Right renal cortex interstitium (tissue), 3 donors: ENCODE results near the gene CACNA1C. TPM values are rescaled to one million over a fixed set of nuclear protein-coding genes. Genes with fewer than 3 reads are reported as not detected.

Experiments used
- DNase-seq, 3 donors: peaks; one replicate each; pipeline ENCODE4 v3.0.0-alpha.2; 2013; ENCODE audit warnings: low read depth in 3 of 3, low spot score in 2 of 3
- polyA plus RNA-seq, 3 donors: library from polyadenylated mRNA; unstranded; fragments of 120-200 nt; gene quantifications; one replicate each; pipeline ENCODE4 v1.2.1, GENCODE V29; 2013; ENCODE audit not compliant: insufficient read length in 3 of 3

Gene CACNA1C
- polyA plus RNA-seq, 3 donors = 5.7 to 6.4 (median 5.8) TPM

DNA sequence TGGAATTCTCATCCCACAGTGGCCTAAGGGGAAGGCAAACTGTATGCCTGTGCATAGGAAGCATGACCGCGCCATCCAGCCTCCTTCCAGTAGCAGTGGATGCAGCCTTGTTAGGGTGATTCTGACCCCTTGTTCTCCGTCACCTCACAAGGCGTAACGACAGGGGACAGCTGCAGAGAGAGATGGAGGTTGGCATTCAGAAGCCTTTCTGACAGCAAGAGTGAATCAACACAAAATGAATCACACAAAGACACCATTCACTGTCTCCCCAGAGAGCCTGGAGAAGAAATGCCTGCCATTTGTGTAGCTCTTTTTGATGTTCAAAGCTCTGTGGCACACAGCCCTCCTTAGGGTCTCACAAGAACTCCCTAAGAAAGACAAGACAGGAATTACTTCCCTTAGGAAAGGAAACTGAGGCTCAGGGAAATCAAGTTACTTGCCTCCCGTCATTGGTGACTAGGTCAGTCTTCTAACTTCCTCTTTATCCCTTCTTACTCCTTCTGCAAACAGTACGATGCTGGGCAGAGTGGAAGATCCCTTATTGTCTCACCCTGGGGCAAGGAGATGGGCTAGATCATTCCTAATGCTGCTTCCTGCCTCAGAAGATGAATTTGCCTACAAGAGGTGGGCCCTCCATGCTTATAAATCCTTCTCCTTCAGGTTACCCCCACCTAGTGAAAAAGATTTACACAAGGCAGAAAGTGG, 280.9 kb downstream of the CACNA1C start:
- DNase-seq = no peak

DNA sequence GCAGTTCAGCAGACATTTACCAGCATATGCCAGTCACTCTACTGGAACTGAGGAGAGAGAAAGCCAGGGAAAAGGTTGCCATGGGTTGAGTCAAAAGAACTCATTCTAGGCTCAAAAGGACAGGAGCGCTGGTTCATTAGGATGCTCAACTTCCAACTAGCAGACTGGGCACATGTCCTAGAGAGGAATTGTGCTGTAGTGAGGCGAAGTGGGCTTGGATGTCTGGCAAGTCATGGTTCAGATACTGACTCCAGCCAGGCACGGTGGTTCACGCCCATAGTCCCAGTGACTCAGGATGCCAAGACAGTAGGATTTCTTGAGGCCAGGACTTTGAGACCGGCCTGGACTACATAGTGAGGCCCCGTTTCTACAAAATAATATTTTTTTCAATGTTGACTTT, 281.5 kb downstream of the CACNA1C start:
- DNase-seq = no peak

DNA sequence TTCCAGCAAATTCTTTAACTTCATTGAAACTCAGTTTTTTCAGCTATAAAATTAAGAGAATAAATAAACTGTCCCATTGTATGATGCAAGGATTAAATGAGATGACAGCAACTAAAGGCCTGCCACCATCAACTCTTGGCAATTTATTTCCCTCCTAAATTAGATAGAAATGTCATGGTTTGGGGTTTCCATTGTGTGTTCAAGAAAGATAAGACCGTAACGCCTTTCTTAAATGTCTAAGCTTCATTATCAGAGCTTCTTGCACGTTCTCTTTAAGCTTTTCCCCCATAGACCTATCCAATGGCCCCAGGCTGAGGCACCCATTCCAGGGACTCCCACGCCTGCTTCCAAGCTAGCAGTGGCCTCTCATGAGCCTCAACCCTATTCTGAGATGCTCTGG, 281.9 kb downstream of the CACNA1C start:
- no peak for DNase-seq

DNA sequence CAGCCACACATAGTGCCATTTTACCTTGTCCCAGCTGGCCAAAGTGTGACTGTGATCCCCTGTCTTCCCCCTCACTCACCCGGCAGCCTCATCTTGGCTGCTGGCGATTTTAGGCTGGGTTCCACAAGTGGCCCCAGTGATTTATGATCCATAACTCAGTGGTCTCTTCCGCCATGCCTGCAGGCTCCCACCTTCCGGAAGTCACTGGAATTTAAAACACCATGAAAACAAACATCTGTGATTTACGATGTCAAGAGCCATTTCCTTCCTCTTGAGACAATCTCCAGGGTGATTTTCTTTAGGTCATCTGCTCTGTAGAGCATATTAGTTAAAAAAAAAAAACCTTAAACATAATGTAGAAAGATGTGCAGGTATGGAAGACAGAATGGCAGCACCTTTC, 282.3 kb downstream of the CACNA1C start:
- DNase-seq = no peak

DNA sequence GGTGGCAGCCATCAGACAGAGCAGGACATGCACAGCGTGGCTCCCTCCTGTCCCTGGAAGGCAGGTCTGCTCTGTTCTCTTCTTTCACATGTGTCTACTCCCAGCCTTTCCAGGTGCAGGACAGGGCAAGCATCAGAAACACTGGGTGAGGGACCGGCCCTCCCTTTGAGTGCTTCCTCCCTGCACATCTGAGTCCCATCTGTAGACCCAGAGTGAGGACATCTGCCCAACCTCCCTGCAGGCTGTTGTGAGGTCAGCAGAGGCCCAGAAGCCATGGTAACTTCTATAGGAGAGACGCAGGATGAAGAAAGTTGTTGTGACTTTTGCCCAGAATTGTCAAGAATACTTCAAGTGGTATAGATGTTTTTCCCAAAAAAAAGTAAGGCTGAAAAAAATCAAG, 282.7 kb downstream of the CACNA1C start:
- DNase-seq = no peak

DNA sequence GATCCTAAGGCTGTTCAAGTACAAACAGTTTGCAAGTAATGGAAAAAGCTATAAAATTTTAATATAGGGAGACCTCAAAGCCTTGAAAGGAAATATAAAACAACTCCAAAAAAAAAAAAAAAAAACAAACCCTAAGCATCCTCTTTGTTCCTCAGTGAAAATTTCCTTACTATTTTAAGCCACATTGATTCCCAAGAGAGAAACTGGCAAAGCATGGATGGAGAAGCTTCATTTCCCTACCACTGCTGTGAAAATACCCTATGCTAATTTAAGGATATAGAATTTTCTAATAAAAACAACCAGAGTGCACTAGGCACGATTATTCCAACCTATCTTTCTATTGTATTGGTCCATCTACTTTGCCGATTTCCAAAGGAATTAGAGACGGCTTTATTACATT, 283.1 kb downstream of the CACNA1C start:
- DNase-seq = no peak

DNA sequence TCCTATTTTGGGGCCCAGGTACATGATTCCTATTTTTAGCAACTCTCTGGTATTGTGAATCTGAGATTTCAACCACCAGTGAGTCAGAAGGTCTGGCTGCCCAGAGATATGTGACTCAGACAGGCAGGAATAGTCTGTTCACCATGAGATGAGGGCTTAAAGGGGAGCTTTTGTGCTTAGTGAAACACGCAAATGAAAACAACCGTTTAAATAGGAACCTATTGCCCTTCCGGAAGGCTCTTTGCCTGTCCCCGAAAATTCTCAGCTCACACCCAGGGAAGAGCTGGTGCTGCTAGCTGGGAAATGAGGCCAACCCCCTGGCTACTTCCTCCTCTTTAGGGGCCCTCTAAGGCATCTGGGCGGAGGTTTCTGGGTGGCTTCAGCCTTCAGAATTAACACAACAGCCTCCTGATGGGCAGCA, 283.6 kb downstream of the CACNA1C start:
- DNase-seq = no peak

DNA sequence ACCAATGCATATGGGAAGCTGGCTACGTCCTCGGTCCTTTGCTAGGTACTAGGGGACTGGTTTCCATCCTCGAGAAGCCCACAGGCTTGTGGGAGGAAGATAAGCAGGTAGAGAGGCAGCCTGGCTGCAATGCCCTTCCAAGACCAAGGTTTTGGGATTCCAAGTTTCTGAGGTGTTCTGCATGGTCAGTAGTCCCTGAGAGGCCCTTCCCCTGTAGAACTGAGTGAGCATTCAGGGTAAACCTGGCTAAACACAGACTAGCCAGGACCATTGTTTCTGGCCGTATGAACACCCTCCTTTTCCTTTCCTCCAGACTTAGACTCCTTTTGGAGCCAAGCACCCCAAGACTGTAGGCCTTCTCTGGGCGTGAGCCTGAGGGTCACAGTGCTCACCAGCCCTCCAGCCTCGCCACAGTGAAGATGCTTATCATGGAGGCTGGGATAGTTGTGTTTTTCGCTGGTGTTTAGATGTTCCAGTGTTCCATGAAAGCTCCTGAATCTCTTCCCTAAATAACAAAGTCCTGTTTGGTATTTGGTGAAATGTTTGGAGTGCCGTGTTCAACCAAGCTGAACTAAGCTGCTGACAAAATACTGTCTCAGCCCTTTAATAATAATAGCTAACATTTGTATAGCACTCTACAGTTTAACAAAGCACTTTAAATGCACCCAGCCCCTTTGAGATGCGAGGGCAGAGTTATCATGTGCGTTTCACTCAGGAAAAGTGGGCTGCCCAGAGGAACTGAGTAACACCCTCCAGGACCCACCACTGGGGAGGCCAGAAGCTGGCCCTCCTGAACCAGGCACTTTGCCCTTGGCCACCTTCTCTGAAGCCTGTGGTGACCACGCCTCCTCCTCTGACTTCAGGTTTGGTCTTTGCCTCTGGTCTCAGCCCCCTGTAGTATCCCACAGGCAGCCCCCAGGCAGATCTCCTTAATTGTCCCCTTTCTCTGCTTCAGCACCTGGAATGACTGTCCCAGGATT, 284.5 kb downstream of the CACNA1C start:
- no peak for DNase-seq

DNA sequence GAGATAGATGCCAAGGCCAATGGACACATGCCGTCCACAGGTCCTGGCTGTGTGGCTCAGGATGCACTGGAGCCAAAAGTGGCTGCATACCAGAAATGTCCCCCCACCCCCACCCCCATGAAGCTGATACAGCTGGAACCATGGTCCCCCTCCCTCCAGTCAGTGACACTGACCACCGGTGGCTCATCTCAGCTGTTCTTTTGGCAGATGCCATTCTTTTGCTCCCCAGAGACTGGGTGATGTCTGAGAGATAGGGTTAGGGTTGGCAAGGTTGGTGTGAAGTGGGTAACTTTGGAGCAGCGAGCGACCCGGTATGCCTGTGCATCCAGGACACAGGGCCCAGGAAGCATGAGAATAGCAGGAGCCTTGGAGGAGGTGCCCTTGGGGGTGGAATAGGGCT, 285.6 kb downstream of the CACNA1C start:
- no peak for DNase-seq

DNA sequence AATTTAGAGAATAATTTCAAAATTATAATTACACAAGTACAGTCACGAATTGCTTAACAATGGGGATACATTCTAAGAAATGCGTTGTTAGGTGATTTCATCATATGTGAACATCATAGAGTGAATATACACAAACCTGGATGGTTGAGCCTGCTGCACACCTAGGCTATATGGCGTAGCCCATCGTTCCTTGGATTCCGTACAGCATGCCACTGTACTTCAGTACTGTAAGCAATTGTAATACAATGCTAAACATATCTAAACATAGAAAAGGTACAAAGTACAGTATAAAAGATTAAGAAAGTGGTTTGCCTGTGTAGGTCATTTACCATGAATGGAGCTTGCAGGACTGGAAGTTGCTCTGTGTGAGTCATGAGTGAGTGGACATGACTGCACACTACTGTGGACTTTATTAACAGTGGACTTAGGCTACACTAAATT, 286.2 kb downstream of the CACNA1C start:
- DNase-seq = no peak

DNA sequence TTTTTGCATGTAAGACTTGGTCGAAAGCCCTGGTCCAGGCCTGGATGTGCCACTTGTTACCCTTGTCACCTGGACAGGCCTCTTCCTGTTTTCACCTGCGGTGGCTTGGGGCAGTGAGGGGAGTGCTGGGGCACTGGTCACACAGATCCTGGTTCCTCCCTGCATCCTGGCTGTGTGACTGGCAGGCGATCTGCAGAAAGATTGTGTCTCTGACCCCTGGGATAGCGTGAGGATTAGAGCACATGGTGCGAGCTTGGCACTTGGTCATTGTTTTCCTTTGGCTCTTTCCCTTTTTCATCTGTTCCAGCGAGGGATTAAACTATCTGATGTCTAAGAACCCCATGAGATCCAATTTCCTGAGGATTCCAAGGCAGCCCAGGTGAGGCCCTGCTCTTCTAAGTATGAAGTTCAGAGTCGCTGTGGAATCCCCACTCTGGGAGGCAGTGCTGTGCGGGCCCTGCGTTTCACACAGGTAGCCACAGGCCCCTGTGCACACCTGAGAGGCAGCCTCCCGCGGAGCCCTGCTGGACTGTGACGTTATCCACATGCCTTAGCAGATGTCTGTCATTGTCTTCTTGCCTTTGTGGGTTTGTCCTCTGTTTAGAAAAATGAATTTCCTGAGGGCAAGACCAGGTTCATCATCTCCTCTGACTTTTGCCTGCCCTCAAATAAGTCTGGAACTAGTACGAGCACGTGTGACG, 288.4 kb downstream of the CACNA1C start:
- DNase-seq = no peak

DNA sequence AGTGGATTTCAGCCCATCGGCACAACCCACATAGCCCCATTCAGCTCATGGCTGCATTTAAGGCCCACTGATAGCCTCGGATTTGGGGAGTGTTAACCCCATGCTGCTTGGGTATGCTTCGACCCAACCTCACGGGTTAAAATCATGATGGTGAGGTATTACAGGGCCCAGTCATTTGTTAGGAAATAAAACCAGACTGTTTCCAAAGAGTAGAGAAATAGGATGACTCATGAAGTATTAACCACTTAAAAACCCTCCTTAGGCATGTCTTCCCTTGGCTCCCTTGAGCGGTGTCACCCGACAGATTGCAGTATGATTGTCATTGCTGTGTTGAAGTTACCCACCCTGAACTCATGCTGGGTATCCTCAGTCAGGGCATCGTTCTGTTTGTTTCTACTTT, 289.1 kb downstream of the CACNA1C start:
- DNase-seq = no peak

DNA sequence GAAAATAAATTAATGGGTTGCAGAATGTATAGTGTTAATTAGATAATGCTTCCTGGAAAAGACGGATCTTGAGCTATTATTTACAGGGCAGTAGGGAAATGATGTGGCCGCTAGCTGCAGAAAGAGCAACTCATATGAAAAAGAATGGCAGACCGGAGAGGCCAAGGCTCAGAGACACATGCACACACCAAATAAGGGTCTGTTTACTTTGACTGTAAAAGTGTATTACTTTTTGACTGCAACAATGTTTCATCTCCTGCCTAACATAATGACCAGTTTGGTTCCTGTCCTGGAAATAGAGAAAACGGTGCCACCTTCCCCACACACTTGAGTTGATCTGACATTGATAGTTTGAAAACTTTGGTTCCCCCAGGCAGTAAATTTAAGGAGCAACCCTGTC, 290.9 kb downstream of the CACNA1C start:
- DNase-seq = no peak

DNA sequence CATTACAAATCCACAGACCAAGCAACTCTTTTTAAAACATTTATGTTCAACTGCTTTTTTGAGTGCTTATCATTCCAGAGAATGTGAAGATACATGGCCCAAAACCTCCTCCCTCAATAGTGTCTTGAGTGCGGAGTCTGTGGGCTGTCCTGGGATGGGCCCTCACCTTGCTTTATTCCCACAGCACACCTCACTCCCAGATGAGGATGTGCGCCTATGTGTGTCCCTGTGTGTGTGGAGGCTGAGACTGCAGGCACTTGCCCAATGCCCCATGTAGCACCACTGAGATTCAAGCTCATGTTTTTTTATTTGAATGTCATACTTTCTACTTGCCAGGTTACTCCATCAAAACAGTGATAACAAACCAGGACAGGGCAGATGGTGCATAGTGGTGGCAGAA, 291.7 kb downstream of the CACNA1C start:
- no peak for DNase-seq

DNA sequence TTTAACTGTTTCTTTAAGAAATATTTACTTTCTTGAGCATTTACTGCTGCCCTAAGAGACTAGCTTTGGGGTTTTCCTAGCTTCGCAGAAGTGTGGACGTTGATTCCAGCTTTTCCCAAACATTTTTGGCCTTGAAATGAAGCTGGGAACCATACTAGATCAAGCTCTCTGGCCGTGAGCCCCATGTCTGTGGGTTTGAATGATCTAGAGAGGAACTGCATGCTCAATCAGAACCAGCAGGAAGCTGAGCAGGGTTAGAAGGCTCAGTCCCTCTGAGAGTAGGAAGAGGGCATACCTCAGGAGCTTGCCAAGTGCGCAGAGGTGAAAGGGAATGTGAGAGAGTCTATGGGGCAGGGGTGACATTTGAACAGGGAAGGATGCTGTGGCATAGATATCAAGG, 292.1 kb downstream of the CACNA1C start:
- DNase-seq = no peak

DNA sequence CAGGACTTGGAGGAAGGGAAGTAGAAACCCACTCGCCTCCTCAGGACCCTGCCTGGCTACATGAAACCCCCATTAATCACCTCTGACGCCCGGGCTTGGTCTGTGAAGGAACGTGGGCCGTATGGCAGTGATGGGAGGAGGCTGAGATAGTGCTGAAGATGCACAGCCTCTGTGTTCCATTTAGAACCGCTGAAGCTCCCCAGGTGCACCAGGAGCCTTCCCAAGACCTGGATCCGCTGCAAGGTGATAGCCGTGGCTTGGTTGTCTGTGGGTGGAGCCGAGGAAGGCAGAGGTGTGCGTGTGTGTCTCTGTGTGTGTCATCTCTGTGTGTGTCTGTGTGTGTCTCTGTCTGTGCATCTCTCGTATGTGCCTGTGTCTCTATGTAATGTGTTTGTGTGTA, 293.1 kb downstream of the CACNA1C start:
- no peak for DNase-seq

DNA sequence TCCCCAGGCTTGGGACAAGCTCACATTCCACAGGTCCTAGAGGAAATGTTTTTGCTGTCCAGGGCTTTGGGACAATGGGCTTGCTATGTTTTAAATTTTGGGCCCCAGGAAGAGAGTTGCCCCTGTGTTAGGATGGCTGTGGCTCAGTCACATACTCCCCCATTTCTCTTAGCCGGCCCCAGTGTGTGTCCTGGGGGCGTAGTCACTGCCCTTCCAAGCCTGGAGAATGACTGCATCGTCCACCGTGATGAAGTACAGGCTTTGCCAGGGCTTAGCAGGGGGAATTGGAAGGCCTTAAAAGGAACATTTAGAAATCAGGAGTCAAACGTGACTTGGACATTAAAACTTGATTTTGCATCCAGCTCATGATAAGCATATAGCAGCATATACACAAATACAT, 293.6 kb downstream of the CACNA1C start:
- DNase-seq = no peak

DNA sequence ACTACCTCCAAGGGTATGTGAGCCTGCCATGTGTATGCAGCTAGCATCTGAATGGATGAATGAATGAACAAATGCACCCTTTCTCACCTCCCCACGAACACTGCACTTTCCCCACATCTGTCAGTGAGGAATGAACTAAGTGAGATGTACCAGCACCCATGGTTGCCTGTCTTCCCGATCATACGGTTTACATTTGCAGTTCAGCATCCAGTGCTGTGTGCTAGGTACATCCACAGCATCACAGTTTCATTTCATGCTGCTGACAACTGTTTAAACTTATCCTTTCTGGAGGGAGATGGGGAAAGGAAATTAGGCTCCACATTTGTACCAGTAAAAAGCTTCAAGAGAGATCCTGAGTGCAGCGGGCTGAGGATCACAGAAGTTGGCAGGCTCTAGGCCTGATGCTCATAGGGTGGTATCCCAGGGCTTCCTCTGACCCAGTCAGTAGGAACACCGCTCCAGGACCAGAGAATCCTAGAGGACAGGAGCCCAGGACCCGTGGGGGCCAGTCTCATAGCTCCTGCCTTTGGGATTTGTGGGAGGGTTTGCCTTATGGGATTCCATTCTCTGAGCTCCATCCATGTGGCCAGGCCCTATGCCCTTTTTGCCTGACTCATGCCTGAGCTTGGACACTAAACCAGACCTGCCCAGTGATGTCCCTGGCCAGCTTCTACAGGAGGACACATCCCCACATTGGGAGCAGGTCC, 294.5 kb downstream of the CACNA1C start:
- DNase-seq = no peak

DNA sequence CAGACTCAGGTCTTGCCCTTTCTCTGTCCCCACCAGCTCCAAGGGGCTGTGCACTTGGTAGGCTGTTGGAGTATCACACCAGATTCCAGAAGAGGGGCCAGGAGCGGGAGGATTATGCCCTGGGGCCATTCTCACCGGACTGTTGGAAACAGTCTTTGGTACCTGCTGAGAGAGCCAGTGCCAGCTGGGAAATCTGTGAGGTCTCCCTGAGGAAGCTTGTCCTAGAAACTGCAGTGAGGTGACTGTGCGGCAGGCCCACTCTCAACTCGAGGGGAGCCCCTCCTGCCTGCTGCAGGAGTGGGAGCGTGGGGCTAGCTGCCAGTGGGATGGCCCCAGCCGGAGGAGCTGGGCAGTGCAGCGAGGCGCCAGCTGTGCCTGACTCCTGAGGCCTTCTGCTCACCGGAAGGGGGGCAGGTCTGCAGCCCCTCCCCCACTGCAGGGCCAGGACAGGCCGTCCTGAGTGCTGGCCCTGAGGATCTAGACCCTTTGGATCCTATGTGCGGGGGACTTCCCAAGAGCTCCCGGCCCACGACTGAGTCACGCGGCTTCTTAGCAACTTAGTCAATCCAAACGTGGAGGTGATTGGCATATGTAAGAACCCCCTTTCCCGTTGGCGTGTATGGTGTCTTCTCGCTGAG, 295.2 kb downstream of the CACNA1C start:
- no peak for DNase-seq

DNA sequence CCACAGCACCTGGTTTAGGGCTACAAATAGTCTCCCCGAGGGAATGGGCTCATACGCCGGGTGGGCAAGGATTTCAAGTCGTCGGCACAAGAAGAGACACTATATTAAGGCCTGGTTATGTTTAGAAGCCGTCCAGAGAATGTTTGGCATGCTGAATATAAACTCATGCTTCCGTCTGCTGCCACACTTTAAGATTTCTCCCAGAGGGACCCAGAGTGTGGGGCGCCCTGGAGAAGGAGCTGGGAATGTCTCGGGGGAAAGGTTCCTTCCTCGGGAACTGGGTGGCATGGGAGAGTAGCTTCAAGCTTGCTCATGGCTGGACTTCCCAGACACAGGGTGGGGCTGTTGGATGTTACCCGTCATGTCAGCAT, 295.7 kb downstream of the CACNA1C start:
- no peak for DNase-seq
